Left kidney (tissue), 8 donors: ENCODE measurements around the gene SLC25A34. TPM values are rescaled to one million over a fixed set of nuclear protein-coding genes. Genes with fewer than 3 reads are reported as not detected.
"Not testable (repeated sequence)": the region's sequence is repeated elsewhere in the genome, so short reads cannot be mapped to it uniquely, and the experiment has no call there.

ENCODE experiments used
- DNase-seq: peaks from one replicate; pipeline ENCODE4 v3.0.0-alpha.2; 2013
- long read RNA-seq, 8 donors: transcript quantifications; one replicate each; lab custom pipeline, GENCODE V29; 2026
- polyA plus RNA-seq: library from polyadenylated mRNA; unstranded; fragments of 120-200 nt; gene quantifications from one replicate; pipeline ENCODE4 v1.2.1, GENCODE V29; 2013; ENCODE audit not compliant: insufficient read length

Gene SLC25A34
- 3.9 TPM for polyA plus RNA-seq
- long read RNA-seq, donor 1: 0 reads
- long read RNA-seq, donor 2: 0 reads
- long read RNA-seq, donor 3: 0 reads
- long read RNA-seq, donor 4: 0 reads
- long read RNA-seq, donor 5: 0 reads
- long read RNA-seq, donor 6: 0 reads
- long read RNA-seq, donor 7, partial matches to known transcripts: 0 of 1 reads
- long read RNA-seq, donor 7, other reads (novel, unspliced or antisense): 0 of 1 reads
- long read RNA-seq, donor 8, partial matches to known transcripts: 0 of 1 reads
- long read RNA-seq, donor 8, other reads (novel, unspliced or antisense): 0 of 1 reads

DNA sequence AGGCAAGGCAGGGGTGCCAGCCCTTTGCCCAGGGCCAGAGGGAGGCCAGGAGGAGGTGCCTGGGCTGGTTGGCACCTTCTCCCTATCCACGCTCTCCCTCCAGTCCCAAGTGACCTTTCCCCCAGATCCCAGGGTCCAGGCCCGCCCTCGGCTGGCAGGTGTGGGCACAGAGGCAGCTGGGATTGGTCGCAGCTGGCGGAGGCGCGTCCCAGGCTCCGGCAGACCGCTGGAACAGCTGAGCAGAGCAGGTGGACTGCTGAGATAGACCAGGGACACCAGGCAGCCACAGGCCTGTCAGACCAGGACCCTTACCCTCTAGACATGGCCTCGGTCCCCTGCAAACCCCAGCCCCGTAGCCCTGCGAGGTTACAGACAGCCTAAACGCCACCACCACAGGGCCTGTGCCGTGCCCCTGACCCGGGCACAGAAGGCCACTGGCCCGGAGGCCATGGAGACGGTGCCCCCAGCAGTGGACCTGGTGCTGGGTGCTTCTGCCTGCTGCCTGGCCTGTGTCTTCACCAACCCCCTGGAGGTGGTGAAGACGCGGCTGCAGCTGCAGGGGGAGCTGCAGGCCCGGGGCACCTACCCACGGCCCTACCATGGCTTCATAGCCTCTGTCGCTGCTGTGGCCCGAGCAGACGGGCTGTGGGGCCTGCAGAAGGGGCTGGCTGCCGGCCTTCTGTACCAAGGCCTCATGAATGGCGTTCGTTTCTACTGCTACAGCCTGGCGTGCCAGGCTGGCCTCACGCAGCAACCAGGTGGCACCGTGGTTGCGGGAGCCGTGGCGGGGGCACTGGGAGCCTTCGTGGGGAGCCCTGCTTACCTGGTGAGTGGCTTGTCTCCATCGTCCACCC is at the start of gene SLC25A34:
Gene SLC25A34 (plus strand): TSS at position 221 of the 854 bp plus-strand sequence. CDS start 228 bp downstream, at position 449.
- DNase-seq: no peak

DNA sequence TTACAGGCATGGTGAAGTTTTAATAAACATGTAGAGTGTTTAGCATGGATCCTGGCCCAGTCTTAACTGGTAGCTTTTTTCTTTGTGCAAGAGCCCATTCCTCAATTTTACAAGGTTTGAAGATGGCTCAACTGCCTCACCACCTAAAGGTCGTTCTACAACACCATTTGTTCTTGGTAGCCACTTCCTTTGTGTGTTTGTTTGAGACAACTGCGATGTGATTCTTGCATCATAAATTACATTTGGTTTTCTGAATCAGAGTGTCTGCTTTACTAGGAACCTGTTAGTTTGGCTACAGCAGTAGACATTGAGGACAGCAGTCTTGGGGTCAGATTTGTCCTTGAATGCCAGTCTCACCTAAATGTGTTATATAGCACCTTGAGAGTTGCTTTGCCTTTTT is 48.6 kb upstream of the SLC25A34 start:
- DNase-seq: no peak

DNA sequence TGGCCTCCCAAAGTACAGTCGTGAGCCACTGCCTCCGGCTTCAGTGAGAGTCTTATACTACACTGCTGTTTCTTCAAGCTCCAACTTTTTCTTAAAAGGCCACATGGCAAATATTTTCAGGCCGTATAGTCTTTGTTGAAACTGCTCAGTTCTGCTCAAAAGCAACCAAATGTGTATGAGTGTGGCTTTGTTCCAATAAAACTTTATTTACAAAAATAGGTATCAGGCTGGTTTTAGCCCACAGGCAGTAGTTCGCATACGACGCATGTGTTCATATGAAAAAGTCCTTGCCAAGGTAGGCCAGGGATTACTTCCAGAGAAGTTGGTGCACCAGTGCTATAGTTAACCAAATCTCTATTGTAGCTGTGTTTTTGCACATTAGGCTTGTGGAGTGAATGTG is 45.7 kb upstream of the SLC25A34 start:
- DNase-seq: no peak

DNA sequence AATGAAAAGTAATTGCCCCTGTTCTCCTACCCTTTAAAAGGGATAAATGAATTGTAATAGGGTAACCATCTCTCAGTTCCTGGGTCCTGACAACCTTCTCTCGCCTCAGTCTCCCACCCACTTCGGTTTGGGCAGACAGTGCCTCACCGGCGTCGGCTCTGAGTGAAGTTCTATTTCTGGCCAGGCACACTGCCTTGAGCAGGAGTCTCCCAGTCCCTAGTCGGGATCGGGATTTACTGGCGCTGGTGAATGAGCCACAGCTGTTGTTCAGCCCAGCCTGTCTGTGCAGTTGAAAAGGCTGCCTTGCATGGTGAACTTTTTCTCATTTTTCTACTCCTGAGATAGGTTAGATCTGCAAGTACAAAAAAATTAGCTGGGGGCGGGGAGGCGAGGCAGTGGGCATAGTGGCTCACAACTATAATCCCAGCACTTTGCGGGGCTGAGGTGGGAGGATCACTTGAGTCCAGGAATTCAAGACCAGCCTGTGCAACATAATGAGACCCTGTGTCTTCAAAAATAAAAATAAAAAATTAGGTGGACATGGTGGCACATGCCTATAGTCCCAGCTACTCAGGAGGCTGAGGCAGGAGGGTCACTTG is 44.5 kb upstream of the SLC25A34 start:
- DNase-seq: no peak

DNA sequence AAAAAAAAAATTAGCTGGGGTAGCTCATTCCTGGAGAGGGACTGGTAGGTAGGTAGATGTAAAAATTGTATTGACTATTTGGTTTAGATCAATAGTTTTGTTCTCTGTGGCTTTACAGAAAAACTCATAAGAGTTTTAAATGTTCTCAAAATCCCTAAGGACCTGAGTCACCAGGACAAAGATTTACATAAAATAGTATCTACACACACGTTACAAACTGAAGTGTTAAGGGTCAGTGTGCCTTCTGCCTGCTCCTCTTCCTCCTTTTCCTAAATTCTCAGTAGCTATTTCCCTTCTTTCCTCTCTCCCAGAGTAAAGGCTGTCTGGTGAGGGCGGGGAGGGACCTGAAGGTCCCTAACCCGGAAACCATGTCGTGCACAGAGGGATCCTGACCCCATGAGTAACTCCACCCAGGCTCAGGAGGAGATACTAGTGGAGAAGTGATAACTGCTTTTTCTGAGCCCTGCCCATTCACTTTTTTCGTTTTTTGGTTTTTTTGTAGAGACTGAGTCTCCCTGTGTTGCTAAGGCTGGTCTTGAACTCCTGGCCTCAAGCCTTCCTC is 43.9 kb upstream of the SLC25A34 start:
- no peak for DNase-seq

DNA sequence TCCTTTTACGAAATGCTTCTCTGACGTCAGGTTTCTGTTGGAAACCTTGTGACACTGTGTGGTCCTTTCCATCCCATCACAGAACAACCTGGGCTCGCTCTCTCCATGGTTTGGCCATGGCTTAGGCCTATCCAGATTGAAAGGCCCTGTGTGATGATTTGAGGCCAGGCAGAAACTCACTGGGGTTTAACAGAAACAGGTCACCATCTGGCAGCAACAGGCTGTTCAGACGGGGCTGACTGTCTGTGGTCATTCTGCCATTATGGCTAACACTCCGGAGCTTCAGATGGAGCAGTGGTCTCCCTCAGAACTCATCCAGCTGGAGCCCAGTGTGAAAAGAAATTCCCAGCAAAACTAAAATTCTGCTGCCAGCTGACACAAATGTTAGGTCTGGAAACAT is 42.7 kb upstream of the SLC25A34 start:
- no peak for DNase-seq

DNA sequence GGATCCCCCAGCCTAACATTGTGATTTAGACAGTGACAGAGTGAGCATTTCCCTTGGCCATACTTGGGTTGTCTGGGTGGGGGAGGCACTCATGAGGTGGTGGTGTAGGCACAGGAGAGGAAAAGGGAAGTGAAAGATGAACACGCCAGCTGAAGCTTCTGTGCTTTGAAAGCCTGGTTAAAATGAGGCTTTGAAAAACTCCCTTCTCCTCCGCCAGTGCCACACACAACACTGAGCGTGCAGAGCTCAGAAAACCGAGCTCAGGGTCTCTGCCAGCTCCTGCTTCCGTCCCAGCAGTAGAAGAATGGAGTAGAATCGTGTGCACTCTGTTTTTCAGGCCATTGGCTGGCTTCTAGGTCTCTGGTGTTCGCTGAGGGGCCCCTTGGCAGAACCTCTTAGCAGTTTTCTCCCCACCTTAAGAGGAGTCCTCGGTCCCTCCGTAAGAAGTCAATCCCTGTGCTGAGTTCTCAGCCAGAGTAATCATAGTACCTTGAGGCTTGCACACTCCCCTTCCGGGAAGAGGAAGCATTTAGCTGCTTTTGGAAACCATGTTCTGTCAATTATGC is 39.0 kb upstream of the SLC25A34 start:
- no peak for DNase-seq

DNA sequence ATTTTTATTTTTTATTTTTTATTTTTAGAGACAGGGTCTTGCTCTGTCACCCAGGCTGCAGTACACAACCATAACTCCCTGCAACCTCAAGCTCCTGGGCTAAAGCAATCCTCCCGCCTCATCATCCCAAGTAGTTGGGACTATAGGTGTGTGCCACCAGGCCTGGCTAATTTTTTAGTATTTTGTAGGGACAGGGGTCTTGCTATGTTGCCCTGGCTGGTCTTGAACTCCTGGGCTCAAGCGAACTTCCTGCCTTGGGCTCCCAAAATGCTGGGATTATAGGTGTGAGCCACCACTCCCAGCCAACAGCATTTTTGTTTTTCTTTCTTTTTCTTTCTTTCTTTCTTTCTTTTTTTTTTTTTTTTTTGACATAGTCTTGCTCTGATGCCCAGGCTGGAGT is 37.9 kb upstream of the SLC25A34 start:
- no peak for DNase-seq

DNA sequence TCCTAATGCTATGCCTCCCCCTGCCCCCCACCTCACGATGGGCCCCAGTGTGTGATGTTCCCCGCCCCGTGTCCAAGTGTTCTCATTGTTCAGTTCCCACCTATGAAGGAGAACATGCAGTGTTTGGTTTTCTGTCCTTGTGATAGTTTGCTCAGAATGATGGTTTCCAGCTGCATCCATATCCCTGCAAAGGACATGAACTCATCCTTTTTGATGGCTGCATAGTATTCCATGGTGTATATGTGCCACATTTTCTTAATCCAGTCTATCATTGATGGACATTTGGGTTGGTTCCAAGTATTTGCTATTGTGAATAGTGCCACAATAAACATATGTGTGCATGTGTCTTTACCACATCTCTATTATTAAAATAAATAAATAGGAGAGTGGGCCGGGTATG is 36.7 kb upstream of the SLC25A34 start:
- DNase-seq: not testable (repeated sequence)

DNA sequence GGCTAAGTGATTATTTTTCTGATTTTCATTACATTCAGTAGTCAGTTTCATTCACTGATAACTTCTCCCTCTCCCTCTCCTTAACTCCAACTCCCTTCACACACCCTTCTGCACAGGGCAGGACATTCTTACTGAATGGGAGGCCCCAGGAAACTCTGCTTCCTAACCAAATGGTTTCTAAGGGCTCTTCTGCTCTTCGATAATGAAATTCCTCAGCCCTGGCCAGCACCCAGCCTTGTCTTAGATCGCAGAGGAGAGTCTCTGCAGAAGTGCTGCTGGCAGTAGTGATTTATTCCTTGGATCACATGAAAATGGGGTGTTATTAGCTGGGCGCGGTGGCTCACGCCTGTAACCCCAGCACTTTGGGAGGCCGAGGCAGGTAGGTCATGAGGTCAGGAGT is 35.5 kb upstream of the SLC25A34 start:
- no peak for DNase-seq

DNA sequence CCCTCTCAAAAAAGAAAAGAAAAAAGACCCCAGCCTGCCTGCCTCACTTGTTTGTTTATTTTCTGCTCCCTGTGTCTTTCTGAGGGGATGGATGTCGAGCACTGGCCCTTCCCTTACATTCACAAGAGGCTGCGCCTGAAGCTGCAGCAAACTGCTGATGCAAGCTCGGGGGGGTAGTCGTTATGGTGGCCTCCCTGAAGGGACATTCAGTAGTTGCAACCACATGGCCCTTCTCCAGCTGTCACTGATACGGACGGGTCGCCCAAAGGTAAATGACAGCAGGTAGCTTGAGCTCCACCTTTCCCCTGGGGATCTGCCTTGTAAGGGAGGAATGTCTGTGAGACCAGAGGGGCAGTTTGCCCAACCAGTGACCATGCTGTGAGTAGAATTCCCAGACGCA is 34.3 kb upstream of the SLC25A34 start:
- no peak for DNase-seq

DNA sequence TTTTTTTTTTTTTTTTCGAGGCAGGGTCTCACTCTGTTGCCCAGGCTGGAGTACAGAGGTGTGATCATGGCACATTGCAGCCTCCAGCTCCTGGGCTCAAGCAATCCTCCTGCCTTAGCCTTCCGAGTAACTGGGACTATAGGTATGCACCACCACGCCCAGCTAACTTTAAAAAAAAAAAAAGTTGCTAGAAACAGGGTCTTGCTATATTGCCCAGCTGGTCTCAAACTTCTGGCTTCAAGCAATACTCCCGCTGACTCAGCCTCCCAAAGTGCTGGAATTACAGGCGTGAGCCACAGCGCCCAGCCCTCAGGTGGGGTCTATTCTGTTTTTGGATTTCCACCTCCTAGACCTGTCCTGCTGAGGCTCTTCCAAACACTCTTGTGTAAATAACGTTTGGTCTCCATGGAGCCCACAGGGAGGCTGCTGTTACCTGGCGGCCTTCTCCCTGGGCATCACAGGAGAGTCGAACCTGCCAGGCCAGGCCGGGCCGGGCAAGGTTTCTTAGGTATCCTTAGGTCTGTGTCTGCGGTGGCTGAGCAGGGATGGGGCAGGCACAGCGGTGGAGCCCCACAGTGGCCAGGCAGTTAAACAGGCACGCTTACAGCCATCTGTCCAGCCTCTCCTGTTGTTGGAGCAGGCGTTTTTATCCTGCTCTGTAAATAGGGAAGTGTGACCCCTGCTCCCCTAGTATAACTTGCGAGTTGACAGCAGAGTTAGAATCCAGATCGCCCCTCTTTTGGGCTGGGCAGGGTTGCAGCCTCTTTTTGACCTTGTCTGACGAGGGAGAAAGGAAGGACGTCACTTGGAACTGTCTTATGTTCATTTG is 33.1 kb upstream of the SLC25A34 start:
- no peak for DNase-seq

DNA sequence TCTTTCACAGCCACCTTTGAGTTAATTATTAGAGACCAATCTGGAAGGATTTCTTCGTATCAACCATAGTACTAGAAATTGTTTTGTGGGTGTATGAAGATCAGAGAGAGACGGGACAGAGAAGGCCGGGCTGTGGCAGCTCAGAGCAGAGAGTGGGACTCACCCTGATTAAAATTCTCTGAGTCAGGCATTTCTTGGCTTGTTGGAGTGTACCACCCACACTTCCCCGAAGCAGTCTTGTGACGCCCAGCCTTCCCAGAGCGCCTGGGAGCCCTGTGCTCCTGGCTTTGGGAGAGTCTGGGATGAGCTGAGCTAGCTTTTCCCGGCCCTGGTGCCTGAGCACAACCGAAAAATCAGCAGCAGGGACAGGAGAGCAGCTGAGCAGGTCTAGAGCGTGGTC is 32.5 kb upstream of the SLC25A34 start:
- DNase-seq: no peak

DNA sequence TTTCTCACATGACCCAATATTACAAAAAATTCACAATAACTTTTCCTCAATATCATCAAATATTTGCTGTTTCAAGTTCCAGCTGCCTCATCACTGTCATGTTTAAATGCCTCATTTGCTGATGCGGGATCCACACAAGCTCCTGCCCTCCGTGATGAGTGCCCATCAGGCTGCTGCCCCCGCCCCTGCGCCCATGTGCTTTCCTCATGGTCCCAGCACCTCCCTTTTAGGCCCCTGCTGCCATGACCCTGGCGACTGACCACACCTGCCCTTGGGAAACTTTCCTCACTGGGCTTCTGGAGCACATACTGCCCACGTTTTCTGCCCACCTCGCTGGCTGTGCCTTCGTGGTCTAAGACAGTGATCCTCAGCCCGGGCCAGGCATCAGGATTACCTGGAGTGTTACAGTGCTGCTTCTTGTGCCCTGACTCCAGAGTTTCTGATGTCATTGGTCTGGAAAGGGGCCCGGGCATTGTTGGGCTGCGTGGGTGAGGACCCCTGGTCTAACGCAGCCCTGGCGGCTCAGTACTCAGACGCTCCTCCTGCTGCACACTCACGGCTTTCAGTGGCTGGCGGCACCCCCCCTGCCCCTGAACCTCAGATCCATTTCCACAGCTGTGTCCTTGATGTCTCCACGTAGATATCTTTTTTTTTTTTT is 31.4 kb upstream of the SLC25A34 start:
- no peak for DNase-seq

DNA sequence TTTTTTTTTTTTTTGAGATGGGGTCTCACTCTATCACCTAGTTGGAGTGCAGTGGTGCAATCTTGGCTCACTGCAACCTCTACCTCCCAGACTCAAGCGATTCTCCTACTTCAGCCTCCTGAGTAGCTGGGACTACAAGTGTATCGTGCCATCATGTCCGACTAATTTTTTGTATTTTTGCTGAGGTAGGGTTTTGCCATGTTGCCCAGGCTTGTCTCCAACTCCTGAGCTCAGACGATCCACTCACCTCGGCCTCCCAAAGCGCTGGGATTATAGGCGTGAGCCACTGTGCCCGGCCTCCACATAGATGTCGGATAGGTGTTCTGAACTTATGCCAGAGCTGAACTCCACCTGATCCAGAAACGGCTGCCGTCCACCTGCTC is 30.9 kb upstream of the SLC25A34 start:
- no peak for DNase-seq

DNA sequence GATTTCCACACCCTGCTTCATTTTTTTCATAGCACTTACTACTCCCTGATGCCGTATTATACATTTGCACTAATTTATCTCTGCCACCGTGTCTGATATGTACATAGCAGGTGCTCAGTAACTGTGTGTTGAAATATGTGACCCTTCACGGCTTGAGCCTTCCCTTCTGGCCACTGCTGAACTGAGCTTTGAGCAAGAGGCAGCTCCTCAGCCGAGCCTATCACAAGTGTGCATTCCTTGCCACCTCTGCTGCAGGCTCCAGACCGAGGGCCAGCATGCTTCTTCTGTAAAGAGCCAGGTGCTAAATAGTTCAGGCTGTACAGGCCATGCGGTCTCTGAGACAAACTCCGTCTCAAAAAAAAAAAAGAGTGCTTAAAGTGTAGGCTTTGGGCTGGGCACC is 29.3 kb upstream of the SLC25A34 start:
- no peak for DNase-seq

DNA sequence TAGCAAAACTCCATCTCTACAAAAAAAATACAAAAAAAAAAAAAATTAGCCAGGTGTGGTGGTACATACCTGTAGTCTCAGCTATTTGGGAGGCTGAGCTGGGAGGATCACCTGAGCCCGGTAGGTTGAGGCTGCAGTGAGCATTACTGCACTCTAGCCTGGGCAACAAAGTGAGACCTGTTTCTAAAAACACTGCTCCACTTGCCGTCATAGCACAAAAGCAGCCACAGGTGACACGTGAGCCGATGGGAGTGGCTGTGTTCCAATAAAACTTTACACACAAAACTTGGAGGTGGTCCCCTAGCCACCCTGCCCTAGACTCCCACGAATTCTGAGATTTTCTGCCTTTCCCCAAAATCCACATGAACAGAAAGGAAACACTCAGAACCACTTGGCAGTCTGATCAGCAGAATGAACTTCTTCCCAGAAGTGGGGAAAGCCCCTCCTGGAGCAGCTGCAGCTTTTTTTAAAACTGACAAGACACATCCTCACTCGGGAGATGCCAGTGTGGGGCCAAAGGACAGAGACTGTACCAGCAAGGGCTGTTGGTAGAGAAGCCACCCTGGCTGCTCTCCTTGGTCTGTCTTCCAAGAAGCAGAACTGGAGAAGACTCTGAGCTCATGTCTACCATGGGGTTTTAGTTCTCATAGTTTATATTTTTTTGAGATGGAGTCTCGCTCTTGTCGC is 28.7 kb upstream of the SLC25A34 start:
- DNase-seq: no peak

DNA sequence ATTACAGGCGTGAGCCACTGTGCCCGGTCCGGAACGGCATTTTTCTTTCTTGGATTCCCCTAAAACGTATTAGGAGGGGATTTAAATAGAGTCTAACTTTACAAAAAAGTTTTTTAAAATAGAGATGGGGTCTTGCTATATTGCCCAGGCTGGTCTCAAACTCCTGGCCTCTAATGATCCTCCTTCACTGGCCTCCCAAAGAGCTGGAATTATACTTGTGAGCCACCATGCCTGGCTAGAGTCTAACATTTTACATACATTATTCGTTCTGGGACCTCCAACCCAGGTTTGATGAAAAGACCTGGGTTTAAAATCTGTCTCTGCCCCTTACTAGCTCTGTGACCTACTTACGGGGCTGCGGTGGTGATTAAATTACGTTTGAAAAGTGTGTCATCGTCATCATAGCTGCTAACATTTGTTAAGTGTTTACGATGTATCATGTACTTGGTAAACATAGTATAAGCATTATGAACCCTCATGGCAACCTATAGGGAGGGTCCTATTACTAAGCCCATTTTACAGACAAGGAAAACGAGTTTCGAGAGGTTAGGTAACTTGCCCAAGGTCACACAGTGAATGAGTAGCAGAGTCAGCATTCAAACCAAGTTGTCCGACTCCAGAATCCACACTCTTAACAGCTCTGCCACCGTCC is 27.4 kb upstream of the SLC25A34 start:
- DNase-seq: no peak

DNA sequence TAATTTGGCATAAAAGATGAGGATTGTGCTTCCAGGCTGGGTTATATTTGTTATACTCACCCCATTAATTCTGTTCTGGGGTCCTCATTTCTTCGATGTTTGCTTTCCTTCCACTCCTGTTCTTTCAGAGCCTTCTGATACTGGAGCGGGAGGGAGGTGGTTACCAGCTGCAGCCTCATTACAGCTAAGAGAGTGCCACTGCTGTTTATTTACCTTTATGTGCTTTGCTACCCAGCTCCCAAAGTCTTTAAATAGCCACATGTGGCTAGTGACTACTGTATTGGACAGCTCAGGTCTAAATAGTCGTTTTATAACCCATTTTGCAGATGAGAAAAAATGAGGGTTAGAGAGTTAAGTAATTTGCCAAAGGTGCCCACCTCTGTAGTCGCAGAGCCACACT is 26.8 kb upstream of the SLC25A34 start:
- no peak for DNase-seq

DNA sequence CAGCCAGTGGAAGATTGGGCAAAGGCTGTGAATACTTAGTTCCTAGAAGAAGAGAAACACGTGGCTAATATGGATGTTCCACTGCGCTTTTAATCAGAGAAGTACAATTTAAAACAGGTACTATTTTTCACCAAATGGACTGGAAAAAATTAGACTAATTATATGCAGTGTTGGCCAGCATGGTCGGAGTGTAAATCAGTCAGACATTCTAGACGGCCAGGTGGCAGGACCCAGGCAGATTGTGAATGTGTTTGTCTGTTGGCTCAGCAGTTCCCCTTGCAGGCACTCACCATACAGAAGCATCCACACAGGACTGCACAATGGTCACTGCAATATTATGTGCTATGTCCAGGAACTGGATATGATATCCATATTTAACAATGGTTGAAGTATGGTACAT is 23.9 kb upstream of the SLC25A34 start:
- DNase-seq: no peak
